Smooth muscle cell (in vitro differentiated cells): Measurements from ENCODE around the gene SEPSECS. TPM values are rescaled to one million over a fixed set of nuclear protein-coding genes. Genes with fewer than 3 reads are reported as not detected.

Experiments used
- DNase-seq: peaks from one replicate; lab custom pipeline; 2025; ENCODE audit not compliant: unreplicated experiment; lab: John Stamatoyannopoulos, UW
- H2AFZ ChIP-seq: fragments of 200-600 bp; sonication (generic); 2 replicates; pipeline ENCODE4 v1.6.0; 2016; ENCODE audit warnings: antibody characterized with exemption, low read depth, mild to moderate bottlenecking
- H3F3A ChIP-seq: fragments of 200-600 bp; sonication (generic); 2 replicates; pipeline ENCODE4 v1.6.0; 2017; ENCODE audit warnings: antibody characterized with exemption, low read depth
- H3K27ac ChIP-seq: fragments of 200-600 bp; sonication (generic); 2 replicates; pipeline ENCODE4 v1.5.1; 2016; ENCODE audit warnings: low read depth, mild to moderate bottlenecking
- H3K27me3 ChIP-seq: fragments of 200-600 bp; sonication (generic); 2 replicates; pipeline ENCODE4 v1.6.1; 2016; ENCODE audit warnings: low read depth, mild to moderate bottlenecking
- H3K36me3 ChIP-seq: fragments of 200-600 bp; sonication (generic); 2 replicates; pipeline ENCODE4 v1.5.1; 2016; ENCODE audit warnings: low read depth
- H3K4me1 ChIP-seq: fragments of 200-600 bp; sonication (generic); 2 replicates; pipeline ENCODE4 v1.5.1; 2016; ENCODE audit warnings: low read depth
- H3K4me2 ChIP-seq: fragments of 200-600 bp; sonication (generic); 2 replicates; pipeline ENCODE4 v1.6.0; 2016; ENCODE audit warnings: mild to moderate bottlenecking
- H3K4me3 ChIP-seq: fragments of 200-600 bp; sonication (generic); 2 replicates; pipeline ENCODE4 v1.5.1; 2016; ENCODE audit warnings: mild to moderate bottlenecking
- H3K79me2 ChIP-seq: fragments of 200-600 bp; sonication (generic); 2 replicates; pipeline ENCODE4 v1.6.0; 2016; ENCODE audit warnings: low read depth, mild to moderate bottlenecking
- H3K9ac ChIP-seq: fragments of 200-600 bp; sonication (generic); 2 replicates; pipeline ENCODE4 v1.6.0; 2016; ENCODE audit warnings: low read depth
- H3K9me3 ChIP-seq: fragments of 200-600 bp; sonication (generic); replicated peaks from 2 replicates; pipeline ENCODE4 v1.5.1; 2016; ENCODE audit warnings: low read depth
- H4K20me1 ChIP-seq: fragments of 200-600 bp; sonication (generic); 2 replicates; pipeline ENCODE4 v1.6.0; 2016; ENCODE audit warnings: low read depth
- WGBS: methylation state at CpG from one replicate; pipeline ENCODE4 v1.1.7; 2016; ENCODE audit warnings: low lambda C conversion rate; 5-methylcytosine and 5-hydroxymethylcytosine counted together
- polyA plus RNA-seq: library from polyadenylated mRNA; unstranded; fragments of >200 nt; fragmentation: Nextera tagmentation; extraction: Ambion mirVana; gene quantifications from 2 replicates; pipeline ENCODE4 v1.2.1, GENCODE V29; 2016
- total RNA-seq: library from RNA; depleted of rRNA; stranded (reverse); fragments of >200 nt; gene quantifications from 2 replicates; pipeline ENCODE4 v1.2.3, GENCODE V29; 2014
- TF ChIP-seq, protein P1 (sequence below): fragments of 200-600 bp; sonication (generic); IDR thresholded peaks from 2 replicates; pipeline ENCODE4 v1.5.1; 2017; ENCODE audit warnings: borderline replicate concordance, mild to moderate bottlenecking, antibody characterized with exemption; ENCODE audit not compliant: insufficient read depth, poor library complexity, severe bottlenecking

The SEPSECS gene
- total and polyA plus RNA-seq, 2 experiments from 2014 or later: 4.2 to 8.4 TPM

DNA sequence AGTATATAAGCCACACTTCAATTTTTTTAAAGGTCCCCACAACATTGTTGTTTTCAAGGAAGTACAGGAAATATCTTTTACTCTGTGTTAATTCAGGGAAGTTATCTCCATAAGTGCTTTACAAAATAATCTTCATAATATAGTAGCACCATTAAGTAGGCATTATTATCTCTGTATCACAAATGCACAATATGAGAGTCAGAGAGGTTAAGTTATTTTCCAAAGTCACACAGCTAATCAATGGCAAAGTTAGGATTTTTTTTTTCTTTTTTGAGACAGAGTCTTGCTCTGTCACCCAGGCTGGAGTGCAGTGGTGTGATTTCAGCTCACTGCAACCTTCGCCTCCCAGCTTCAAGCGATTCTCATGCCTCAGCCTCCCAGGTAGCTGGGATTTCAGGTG is 38.5 kb upstream of the SEPSECS start:
- Histone ChIP-seq H3K9ac (no peak overlapping the region), H3K9me3 (no peaks in the 10 kb centered on the region), H3K36me3 (no peaks in the 10 kb centered on the region), H4K20me1 (no peaks in the 10 kb centered on the region), H3K4me1 (no peaks in the 10 kb centered on the region), H3K4me2 (no peak overlapping the region), H3K79me2 (no peaks in the 10 kb centered on the region), H3K27me3 (no peaks in the 10 kb centered on the region), H3K27ac (no peak overlapping the region), H2AFZ (no peak overlapping the region), H3F3A (no peaks in the 10 kb centered on the region), H3K4me3 (no peak overlapping the region)
- WGBS: 100% methylated on average over 2 of the region's 2 CpGs
- TF ChIP-seq, protein P1, sequence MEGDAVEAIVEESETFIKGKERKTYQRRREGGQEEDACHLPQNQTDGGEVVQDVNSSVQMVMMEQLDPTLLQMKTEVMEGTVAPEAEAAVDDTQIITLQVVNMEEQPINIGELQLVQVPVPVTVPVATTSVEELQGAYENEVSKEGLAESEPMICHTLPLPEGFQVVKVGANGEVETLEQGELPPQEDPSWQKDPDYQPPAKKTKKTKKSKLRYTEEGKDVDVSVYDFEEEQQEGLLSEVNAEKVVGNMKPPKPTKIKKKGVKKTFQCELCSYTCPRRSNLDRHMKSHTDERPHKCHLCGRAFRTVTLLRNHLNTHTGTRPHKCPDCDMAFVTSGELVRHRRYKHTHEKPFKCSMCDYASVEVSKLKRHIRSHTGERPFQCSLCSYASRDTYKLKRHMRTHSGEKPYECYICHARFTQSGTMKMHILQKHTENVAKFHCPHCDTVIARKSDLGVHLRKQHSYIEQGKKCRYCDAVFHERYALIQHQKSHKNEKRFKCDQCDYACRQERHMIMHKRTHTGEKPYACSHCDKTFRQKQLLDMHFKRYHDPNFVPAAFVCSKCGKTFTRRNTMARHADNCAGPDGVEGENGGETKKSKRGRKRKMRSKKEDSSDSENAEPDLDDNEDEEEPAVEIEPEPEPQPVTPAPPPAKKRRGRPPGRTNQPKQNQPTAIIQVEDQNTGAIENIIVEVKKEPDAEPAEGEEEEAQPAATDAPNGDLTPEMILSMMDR: no peak
- no peak for DNase-seq

DNA sequence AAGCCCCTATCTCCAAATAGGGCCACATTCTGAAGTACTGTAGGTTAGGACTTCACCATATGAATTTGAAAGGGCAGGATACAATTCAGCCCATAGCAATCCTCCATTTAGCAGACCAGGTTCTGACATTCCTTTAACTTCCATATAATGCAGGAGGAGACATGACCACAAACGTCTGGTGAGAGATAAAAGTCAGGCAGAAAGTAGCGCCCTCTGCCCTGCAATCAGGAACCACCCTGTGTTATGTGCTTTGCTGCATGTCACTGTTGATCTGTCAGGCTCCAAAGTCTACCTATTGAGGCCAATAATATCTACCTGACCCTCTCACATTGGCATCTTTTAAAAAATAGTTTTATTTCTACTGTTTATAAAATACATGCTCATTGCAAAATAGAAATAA is 30.2 kb upstream of the SEPSECS start:
- Histone ChIP-seq H3K9ac (no peak overlapping the region), H2AFZ (no peak overlapping the region), H4K20me1 (no peaks in the 10 kb centered on the region), H3K79me2 (no peaks in the 10 kb centered on the region), H3K4me1 (no peaks in the 10 kb centered on the region), H3K4me3 (no peak overlapping the region), H3K27ac (no peak overlapping the region), H3K27me3 (no peaks in the 10 kb centered on the region), H3K36me3 (no peaks in the 10 kb centered on the region), H3F3A (no peaks in the 10 kb centered on the region), H3K4me2 (no peak overlapping the region), H3K9me3 (no peaks in the 10 kb centered on the region)
- DNase-seq: no peak
- TF ChIP-seq, protein P1: no peak
- WGBS: 41% methylated on average over 2 of the region's 2 CpGs

DNA sequence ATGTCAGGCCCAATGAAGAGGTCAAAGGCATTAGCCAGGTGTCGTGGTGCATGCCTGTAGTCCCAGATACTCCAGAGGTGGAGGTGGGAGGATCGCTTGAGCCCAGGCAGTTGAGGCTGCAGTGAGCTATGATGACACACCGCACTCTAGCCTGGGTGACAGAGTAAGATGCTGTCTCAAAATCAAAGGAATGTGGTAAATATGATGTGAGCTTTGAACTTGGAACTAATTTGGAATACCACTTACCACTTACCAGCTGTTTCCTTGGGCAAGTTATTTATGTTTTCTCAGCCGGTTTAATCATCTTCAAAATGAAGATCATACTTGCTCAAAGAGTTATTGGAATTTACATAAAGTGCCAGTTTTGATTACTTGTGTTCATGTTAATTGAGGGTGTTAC is 23.8 kb upstream of the SEPSECS start:
- Histone ChIP-seq H2AFZ (no peak overlapping the region), H3F3A (no peaks in the 10 kb centered on the region), H3K36me3 (no peaks in the 10 kb centered on the region), H3K9ac (no peak overlapping the region), H3K4me3 (no peak overlapping the region), H3K27ac (no peak overlapping the region), H4K20me1 (no peaks in the 10 kb centered on the region), H3K4me2 (no peak overlapping the region), H3K9me3 (no peaks in the 10 kb centered on the region), H3K27me3 (no peaks in the 10 kb centered on the region), H3K4me1 (no peaks in the 10 kb centered on the region), H3K79me2 (no peaks in the 10 kb centered on the region)
- WGBS: 88% methylated on average over 4 of the region's 4 CpGs
- TF ChIP-seq, protein P1: no peak
- DNase-seq: no peak

DNA sequence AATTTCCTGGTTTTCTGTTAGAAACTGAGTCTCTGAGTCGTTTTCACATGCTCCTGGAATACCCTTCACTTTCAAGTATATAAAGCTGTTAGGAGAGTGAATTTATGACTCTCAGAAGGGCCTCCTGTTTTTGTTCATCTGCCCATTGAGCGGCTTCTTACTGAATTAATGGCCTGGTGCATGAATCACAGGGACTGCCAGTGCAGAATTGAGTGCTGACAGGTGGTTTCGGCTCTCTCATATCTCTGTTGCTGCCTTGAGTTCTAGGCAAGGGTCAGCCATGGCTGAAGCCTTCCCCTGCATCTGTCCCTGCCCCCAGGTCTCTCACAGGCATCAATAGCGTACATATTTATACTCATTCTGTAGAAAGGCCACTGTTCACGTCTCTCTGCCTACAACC is 22.7 kb upstream of the SEPSECS start:
- H3K4me2 ChIP-seq: no peak overlapping the region
- no peaks in the 10 kb centered on the region for H3K4me1 ChIP-seq
- no peaks in the 10 kb centered on the region for H3K36me3 ChIP-seq
- no peak for DNase-seq
- no peak overlapping the region for H3K9ac ChIP-seq
- H3K79me2 ChIP-seq: no peaks in the 10 kb centered on the region
- TF ChIP-seq, protein P1: no peak
- H4K20me1 ChIP-seq: no peaks in the 10 kb centered on the region
- no peak overlapping the region for H3K4me3 ChIP-seq
- no peaks in the 10 kb centered on the region for H3F3A ChIP-seq
- H2AFZ ChIP-seq: no peak overlapping the region
- no peaks in the 10 kb centered on the region for H3K9me3 ChIP-seq
- H3K27ac ChIP-seq: no peak overlapping the region
- no peaks in the 10 kb centered on the region for H3K27me3 ChIP-seq
- WGBS: 69% methylated on average over 5 of the region's 5 CpGs
